HCT116 (cell line): ENCODE data around the gene HMGB4. TPM values are rescaled to one million over a fixed set of nuclear protein-coding genes. Genes with fewer than 3 reads are reported as not detected.

ENCODE experiments used
- ATAC-seq: fragments of 200-7000 bp; cut with Tn5 transposase; 2 replicates; pipeline ENCODE4 v1.9.1; 2020; ENCODE audit warnings: mild to moderate bottlenecking, moderate library complexity
- BruUV-seq: library from RNA; stranded (reverse); fragments of 400-500 nt; replicated peaks from 2 replicates; lab custom pipeline; 2021; lab: Mats Ljungman, UMichigan
- CTCF ChIA-PET: fragments of 300-600 bp; sonication (Branson Sonifier 250); formaldehyde crosslinking; loops from one replicate; lab custom pipeline; 2021; ENCODE audit warnings: antibody characterized with exemption; lab: Charles Lee
- POLR2A ChIA-PET: fragments of 300-600, 350-600 bp; sonication (Branson Sonifier 250); formaldehyde crosslinking; loops from one replicate; lab custom pipeline; 2021; ENCODE audit warnings: antibody characterized with exemption; lab: Charles Lee
- RAD21 ChIA-PET, 2 experiments: fragments of 300-600 bp; sonication (Branson Sonifier 250); formaldehyde crosslinking; loops; one replicate each; lab custom pipeline; 2023; ENCODE audit warnings: low total read pairs in 2 of 2; ENCODE audit not compliant: uncharacterized antibody in 2 of 2, unreplicated experiment in 2 of 2, low non-redundant PET in 1 of 2; lab: Charles Lee
- DNase-seq: peaks from one replicate; pipeline ENCODE4 v3.0.0-alpha.2; 2010; ENCODE audit warnings: low read depth, low spot score
- H2AFZ ChIP-seq: fragments of 200-600 bp; shearing (Covaris generic), sonication (generic); 2 replicates; pipeline ENCODE4 v1.6.1; 2017; ENCODE audit warnings: low read depth, mixed run types, mixed read lengths, antibody characterized with exemption, low read length; ENCODE audit not compliant: poor library complexity, severe bottlenecking
- H3K27ac ChIP-seq: 2 replicates; pipeline ENCODE4 v1.5.1; 2012; ENCODE audit warnings: low read depth, low read length
- H3K27me3 ChIP-seq: fragments of 200-600 bp; sonication (generic); 2 replicates; pipeline ENCODE4 v1.6.1; 2016; ENCODE audit warnings: mixed run types, low read length, mixed read lengths; ENCODE audit not compliant: insufficient read depth
- H3K36me3 ChIP-seq, 2 experiments: fragments of 200-500 bp in 1 of 2; fragments of 200-600 bp in 1 of 2; sonication (Bioruptor generic) in 1 of 2; sonication (generic) in 1 of 2; 2 replicates each; pipeline versions ENCODE4 v1.5.1 to v1.6.1; 2014 to 2016; ENCODE audit warnings: low read length in 2 of 2, inconsistent platforms in 1 of 2, mixed read lengths in 1 of 2, mixed run types in 1 of 2; ENCODE audit not compliant: insufficient read depth in 2 of 2, control insufficient read depth in 1 of 2
- H3K4me1 ChIP-seq, 2 experiments: fragments of 200-600 bp in 1 of 2; sonication (generic) in 1 of 2; 2 replicates each; pipeline versions ENCODE4 v1.5.1 to v1.6.1; 2012 to 2017; ENCODE audit warnings: low read length in 2 of 2, inconsistent platforms in 1 of 2, mild to moderate bottlenecking in 1 of 2, mixed read lengths in 1 of 2, mixed run types in 1 of 2, moderate library complexity in 1 of 2; ENCODE audit not compliant: insufficient read depth in 2 of 2, control insufficient read depth in 1 of 2
- H3K4me2 ChIP-seq: fragments of 200-600 bp; sonication (generic); 2 replicates; pipeline ENCODE4 v1.6.1; 2017; ENCODE audit warnings: mixed run types, low read length, mixed read lengths
- H3K4me3 ChIP-seq, 2 experiments: fragments of 200-600 bp in 1 of 2; sonication (generic) in 1 of 2; replicated peaks in 1 of 2; 2 replicates each; pipeline ENCODE4 v1.5.1; 2011 to 2016; ENCODE audit warnings: low read length in 2 of 2, control low read depth in 1 of 2, low read depth in 1 of 2, mild to moderate bottlenecking in 1 of 2, mixed read lengths in 1 of 2, mixed run types in 1 of 2
- H3K79me2 ChIP-seq: fragments of 200-600 bp; sonication (generic); 2 replicates; pipeline ENCODE4 v1.6.1; 2017; ENCODE audit warnings: mild to moderate bottlenecking, mixed run types, low read length, moderate library complexity, mixed read lengths; ENCODE audit not compliant: insufficient read depth
- H3K9ac ChIP-seq: fragments of 200-600 bp; sonication (generic); 2 replicates; pipeline ENCODE4 v1.6.1; 2016; ENCODE audit warnings: low read length, mixed read lengths
- H3K9me2 ChIP-seq: fragments of 200-600 bp; sonication (generic), shearing (Covaris generic); 2 replicates; pipeline ENCODE4 v1.6.1; 2017; ENCODE audit warnings: mixed run types, mild to moderate bottlenecking, moderate library complexity; ENCODE audit not compliant: insufficient read depth
- H3K9me3 ChIP-seq, 2 experiments: fragments of 200-500 bp in 1 of 2; fragments of 200-600 bp in 1 of 2; sonication (Bioruptor generic) in 1 of 2; sonication (generic) in 1 of 2; 2 replicates each; pipeline ENCODE4 v1.6.1; 2014 to 2017; ENCODE audit warnings: low read length in 2 of 2, mixed read lengths in 2 of 2, inconsistent platforms in 1 of 2, low read depth in 1 of 2, mild to moderate bottlenecking in 1 of 2, mixed run types in 1 of 2, moderate library complexity in 1 of 2; ENCODE audit not compliant: control insufficient read depth in 1 of 2, insufficient read depth in 1 of 2
- H4K20me1 ChIP-seq: fragments of 200-600 bp; sonication (generic), shearing (Covaris generic); 2 replicates; pipeline ENCODE4 v1.6.1; 2017; ENCODE audit warnings: mixed run types, mild to moderate bottlenecking, moderate library complexity; ENCODE audit not compliant: insufficient read depth
- ATF3 ChIP-seq: IDR thresholded peaks from 2 replicates; pipeline ENCODE4 v1.6.1; 2012
- CBX3 ChIP-seq: IDR thresholded peaks from 2 replicates; pipeline ENCODE4 v1.6.1; 2012; ENCODE audit warnings: low read depth
- CEBPB ChIP-seq: IDR thresholded peaks from 2 replicates; pipeline ENCODE4 v1.6.1; 2012; ENCODE audit warnings: low read depth
- CTCF ChIP-seq, 3 experiments: fragments of 200-600 bp in 1 of 3; sonication (generic) in 1 of 3; IDR thresholded peaks in 2 of 3; conservative IDR thresholded peaks in 1 of 3; 2 replicates each; pipeline ENCODE4 v1.5.1; 2012 to 2017; ENCODE audit warnings: low read depth in 2 of 3, low read length in 2 of 3, antibody characterized with exemption in 1 of 3, borderline replicate concordance in 1 of 3, control low read depth in 1 of 3, mild to moderate bottlenecking in 1 of 3, mixed read lengths in 1 of 3, mixed run types in 1 of 3, moderate library complexity in 1 of 3; ENCODE audit not compliant: insufficient read depth in 1 of 3
- EGR1 ChIP-seq: IDR thresholded peaks from 2 replicates; pipeline ENCODE4 v1.6.1; 2012; ENCODE audit warnings: low read depth
- ELF1 ChIP-seq: IDR thresholded peaks from 2 replicates; pipeline ENCODE4 v1.6.1; 2012; ENCODE audit warnings: low read depth, borderline replicate concordance
- EZH2 ChIP-seq: fragments of 200-600 bp; sonication (generic); IDR thresholded peaks from 2 replicates; pipeline ENCODE4 v1.6.1; 2017; ENCODE audit warnings: antibody characterized with exemption, mixed run types
- FOSL1 ChIP-seq: IDR thresholded peaks from 2 replicates; pipeline ENCODE4 v1.6.1; 2012; ENCODE audit warnings: low read depth
- JUND ChIP-seq: IDR thresholded peaks from 2 replicates; pipeline ENCODE4 v1.6.1; 2012
- POLR2AphosphoS5 ChIP-seq: IDR thresholded peaks from 2 replicates; pipeline ENCODE4 v1.6.1; 2011; ENCODE audit warnings: mild to moderate bottlenecking, low read depth, low read length, moderate library complexity
- RAD21 ChIP-seq: IDR thresholded peaks from 2 replicates; pipeline ENCODE4 v1.6.1; 2012; ENCODE audit warnings: low read depth, mild to moderate bottlenecking
- SIN3A ChIP-seq: IDR thresholded peaks from 2 replicates; pipeline ENCODE4 v1.6.1; 2012; ENCODE audit warnings: low read depth
- SP1 ChIP-seq: IDR thresholded peaks from 2 replicates; pipeline ENCODE4 v1.6.1; 2012; ENCODE audit warnings: low read depth
- SRF ChIP-seq: IDR thresholded peaks from 2 replicates; pipeline ENCODE4 v1.6.1; 2012; ENCODE audit warnings: low read depth
- TCF7L2 ChIP-seq: IDR thresholded peaks from 2 replicates; pipeline ENCODE4 v1.7.0; 2011; ENCODE audit warnings: borderline replicate concordance, inconsistent platforms; ENCODE audit not compliant: insufficient read depth, insufficient read length; ENCODE audit errors: extremely low read depth
- YY1 ChIP-seq: IDR thresholded peaks from 2 replicates; pipeline ENCODE4 v1.6.1; 2011; ENCODE audit warnings: low read length, low read depth, moderate library complexity, mild to moderate bottlenecking; ENCODE audit not compliant: insufficient replicate concordance; ENCODE audit errors: extremely low read depth
- ZBTB33 ChIP-seq: IDR thresholded peaks from 2 replicates; pipeline ENCODE4 v1.6.1; 2011; ENCODE audit warnings: mild to moderate bottlenecking, low read length, moderate library complexity; ENCODE audit not compliant: insufficient replicate concordance; ENCODE audit errors: extremely low read depth
- ZNF274 ChIP-seq: fragments of 200-500 bp; sonication (Bioruptor generic); IDR thresholded peaks from 2 replicates; pipeline ENCODE4 v1.6.1; 2014; ENCODE audit warnings: mild to moderate bottlenecking, low read depth, low read length, inconsistent platforms
- intact Hi-C: fragments of 100-400 bp; cut with micrococcal nuclease; formaldehyde crosslinking; loops from 2 replicates; pipeline ENCODE4 v1.10.0; 2022
- total RNA-seq: library from RNA; stranded (reverse); gene quantifications from one replicate; pipeline ENCODE4 v1.2.1, GENCODE V29; 2021; ENCODE audit not compliant: unreplicated experiment

Gene HMGB4
- total RNA-seq, 1 experiment from 2014 or later: not detected

GRCh38 chr1:33852711-33853110 lies 11.2 kb upstream of the HMGB4 start:
- Histone ChIP-seq H3K79me2 (no peaks in the 10 kb centered on the region), H3K9ac (no peak overlapping the region), H3K27ac (no peak overlapping the region), H3K9me3 (no peaks in the 10 kb centered on the region), H3K4me1 (no peaks in the 10 kb centered on the region), H3K27me3 (peaks cover 54% of the 10 kb centered on the region), H3K9me2 (no peaks in the 10 kb centered on the region), H3K36me3 (no peaks in the 10 kb centered on the region), H4K20me1 (no peaks in the 10 kb centered on the region), H3K4me3 (no peak overlapping the region), H3K4me2 (no peak overlapping the region), H2AFZ (no peak overlapping the region)
- DNase-seq (no peak), ATAC-seq (no peak)
- intact Hi-C loops: no loop called here
- ChIA-PET RAD21 (no interaction called here), CTCF (no interaction called here), POLR2A (no interaction called here)
- no TSS peak for BruUV-seq
- TF ChIP-seq ATF3 (no peak), JUND (no peak), SRF (no peak), CEBPB (no peak), SP1 (no peak)

- H3K79me2 ChIP-seq: no peaks in the 10 kb centered on the region
- peaks cover 47% of the 10 kb centered on the region for H3K27me3 ChIP-seq
- H3K4me1 ChIP-seq: no peaks in the 10 kb centered on the region
- ChIA-PET RAD21 (no interaction called here), POLR2A (no interaction called here)
- no peak overlapping the region for H2AFZ ChIP-seq
- H3K27ac ChIP-seq: no peak overlapping the region
- H3K4me2 ChIP-seq: no peak overlapping the region
- intact Hi-C loops: no loop called here
- DNase-seq: no peak
- BruUV-seq: no TSS peak
- no peak overlapping the region for H3K4me3 ChIP-seq
- H3K9ac ChIP-seq: no peak overlapping the region
- no peaks in the 10 kb centered on the region for H3K9me3 ChIP-seq
- no peaks in the 10 kb centered on the region for H3K36me3 ChIP-seq
- no peaks in the 10 kb centered on the region for H3K9me2 ChIP-seq
- TF ChIP-seq EZH2 (no peak), FOSL1 (no peak), JUND (no peak), ZNF274 (no peak), ELF1 (no peak), ZBTB33 (no peak), RAD21 (no peak), SRF (no peak), EGR1 (no peak), CTCF (IDR thresholded peaks at IDR 0.05 in 2 of 3, conservative IDR thresholded peaks at IDR 0.05 in 1 of 3; ENCODE audit: borderline replicate concordance in 1 of 3, insufficient read depth in 1 of 3, low read depth in 2 of 3, low read length in 2 of 3) (no peak), CBX3 (no peak), POLR2AphosphoS5 (no peak), CEBPB (no peak), TCF7L2 (no peak), YY1 (no peak), SP1 (no peak), SIN3A (no peak)
- TF ChIP-seq, all 23 proteins: peak for 0
- ATAC-seq: no peak
- CTCF ChIA-PET: no interaction called here
- no peaks in the 10 kb centered on the region for H4K20me1 ChIP-seq
These were observed 10.4 kb upstream of the HMGB4 start for GRCh38 chr1:33853431-33853830.
